HG02798 (cell line): ENCODE data around the gene DENND1A.
A peak's percentile ranks its signal among the peaks of the same experiment; 100 is the strongest.

Experiments used
- ATAC-seq: cut with Tn5 transposase; IDR thresholded peaks from one replicate; pipeline ENCODE4 v1.9.1; 2021; ENCODE audit warnings: mild to moderate bottlenecking; ENCODE audit not compliant: unreplicated experiment, poor library complexity

Gene DENND1A

GRCh38 chr9:123601828-123602227 is 328.1 kb downstream of the DENND1A start:
- ATAC-seq = no peak

- no peak for ATAC-seq
Measured at GRCh38 chr9:123599781-123600180, 330.1 kb downstream of the DENND1A start.

GRCh38 chr9:123597876-123598556 is 331.9 kb downstream of the DENND1A start:
- no peak for ATAC-seq

GRCh38 chr9:123597048-123597447 is 332.9 kb downstream of the DENND1A start:
- ATAC-seq = no peak

- no peak for ATAC-seq
Measured at GRCh38 chr9:123591283-123591682, 338.6 kb downstream of the DENND1A start.

- no peak for ATAC-seq
Measured at GRCh38 chr9:123590499-123590898, 339.4 kb downstream of the DENND1A start.

GRCh38 chr9:123589361-123590239 is 340.3 kb downstream of the DENND1A start:
- ATAC-seq = no peak

GRCh38 chr9:123586275-123586674 is 343.7 kb downstream of the DENND1A start:
- no peak for ATAC-seq

- no peak for ATAC-seq
Measured at GRCh38 chr9:123584202-123585176, 345.4 kb downstream of the DENND1A start.

- ATAC-seq = no peak
Measured at GRCh38 chr9:123583646-123584045, 346.3 kb downstream of the DENND1A start.

- ATAC-seq = peak; percentile 63
Measured at GRCh38 chr9:123571240-123571639, 358.7 kb downstream of the DENND1A start.

GRCh38 chr9:123568691-123569688 is 360.9 kb downstream of the DENND1A start:
- ATAC-seq = no peak

- no peak for ATAC-seq
Measured at GRCh38 chr9:123567013-123567412, 362.9 kb downstream of the DENND1A start.

GRCh38 chr9:123564652-123565051 is 365.3 kb downstream of the DENND1A start:
- no peak for ATAC-seq

GRCh38 chr9:123562844-123563346 is 367.0 kb downstream of the DENND1A start:
- peak; percentile 53 for ATAC-seq

GRCh38 chr9:123561046-123561445 is 368.9 kb downstream of the DENND1A start:
- no peak for ATAC-seq

GRCh38 chr9:123556464-123557435 is 373.2 kb downstream of the DENND1A start:
- no peak for ATAC-seq

GRCh38 chr9:123555646-123556045 is 374.3 kb downstream of the DENND1A start:
- no peak for ATAC-seq
